Neural crest cell (in vitro differentiated cells): Measurements from ENCODE around the gene BIN2. TPM values are rescaled to one million over a fixed set of nuclear protein-coding genes. Genes with fewer than 3 reads are reported as not detected.

Experiments used
- DNase-seq: peaks from one replicate; pipeline ENCODE4 v3.0.0; 2021; ENCODE audit warnings: low read depth, mixed read lengths, low spot score
- H3K27ac Mint-ChIP-seq: one replicate; pipeline ENCODE4 v1.8.0; 2021; ENCODE audit warnings: mild to moderate bottlenecking, mixed read lengths; ENCODE audit not compliant: unreplicated experiment
- H3K27me3 Mint-ChIP-seq: 2 replicates; pipeline ENCODE4 v1.8.0; 2021; ENCODE audit warnings: low read depth, mild to moderate bottlenecking, mixed read lengths
- H3K36me3 Mint-ChIP-seq: 2 replicates; pipeline ENCODE4 v1.8.0; 2021; ENCODE audit warnings: low read depth, mild to moderate bottlenecking, mixed read lengths
- H3K4me1 Mint-ChIP-seq: 2 replicates; pipeline ENCODE4 v1.8.0; 2021; ENCODE audit warnings: mixed read lengths
- H3K4me3 Mint-ChIP-seq: one replicate; pipeline ENCODE4 v1.8.0; 2021; ENCODE audit warnings: mild to moderate bottlenecking, mixed read lengths
- H3K9me3 Mint-ChIP-seq: 2 replicates; pipeline ENCODE4 v1.8.0; 2021; ENCODE audit warnings: mixed read lengths
- total RNA-seq: library from RNA; stranded (reverse); gene quantifications from 2 replicates; pipeline ENCODE4 v1.2.1, GENCODE V29; 2021
- TF ChIP-seq, protein P1 (sequence below): fragments of 200-600 bp; sonication (generic); conservative IDR thresholded peaks from 2 replicates; pipeline ENCODE4 v1.5.0; 2021; ENCODE audit warnings: antibody characterized with exemption, mild to moderate bottlenecking

Gene BIN2
- total RNA-seq, 1 donor from 2014 or later: not detected

DNA sequence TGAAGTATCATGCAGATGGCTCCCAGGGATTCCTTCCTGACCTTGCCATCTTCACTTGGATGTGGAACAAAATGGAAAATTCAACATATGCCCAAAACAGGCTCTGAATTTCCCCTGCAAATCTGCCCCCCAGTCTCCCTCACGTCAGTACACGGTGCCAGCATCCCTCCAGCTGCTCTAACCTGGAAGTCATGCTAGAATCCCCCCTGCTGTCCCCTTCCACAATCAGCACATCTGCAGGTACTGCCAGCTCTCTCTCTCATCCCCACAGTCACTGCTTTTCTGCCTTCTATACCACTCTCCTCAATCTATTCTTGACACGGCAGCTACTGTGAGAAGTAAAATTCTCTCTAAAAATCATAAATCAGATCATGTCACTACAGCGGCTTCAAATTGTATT lies 45.6 kb upstream of the BIN2 start:
- Mint-ChIP-seq H3K36me3 (no peaks in the 10 kb centered on the region), H3K27ac (no peak overlapping the region), H3K9me3 (no peaks in the 10 kb centered on the region), H3K4me3 (no peak overlapping the region), H3K27me3 (no peaks in the 10 kb centered on the region), H3K4me1 (peaks cover 15% of the 10 kb centered on the region)
- no peak for DNase-seq
- TF ChIP-seq, protein P1, sequence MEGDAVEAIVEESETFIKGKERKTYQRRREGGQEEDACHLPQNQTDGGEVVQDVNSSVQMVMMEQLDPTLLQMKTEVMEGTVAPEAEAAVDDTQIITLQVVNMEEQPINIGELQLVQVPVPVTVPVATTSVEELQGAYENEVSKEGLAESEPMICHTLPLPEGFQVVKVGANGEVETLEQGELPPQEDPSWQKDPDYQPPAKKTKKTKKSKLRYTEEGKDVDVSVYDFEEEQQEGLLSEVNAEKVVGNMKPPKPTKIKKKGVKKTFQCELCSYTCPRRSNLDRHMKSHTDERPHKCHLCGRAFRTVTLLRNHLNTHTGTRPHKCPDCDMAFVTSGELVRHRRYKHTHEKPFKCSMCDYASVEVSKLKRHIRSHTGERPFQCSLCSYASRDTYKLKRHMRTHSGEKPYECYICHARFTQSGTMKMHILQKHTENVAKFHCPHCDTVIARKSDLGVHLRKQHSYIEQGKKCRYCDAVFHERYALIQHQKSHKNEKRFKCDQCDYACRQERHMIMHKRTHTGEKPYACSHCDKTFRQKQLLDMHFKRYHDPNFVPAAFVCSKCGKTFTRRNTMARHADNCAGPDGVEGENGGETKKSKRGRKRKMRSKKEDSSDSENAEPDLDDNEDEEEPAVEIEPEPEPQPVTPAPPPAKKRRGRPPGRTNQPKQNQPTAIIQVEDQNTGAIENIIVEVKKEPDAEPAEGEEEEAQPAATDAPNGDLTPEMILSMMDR: no peak

DNA sequence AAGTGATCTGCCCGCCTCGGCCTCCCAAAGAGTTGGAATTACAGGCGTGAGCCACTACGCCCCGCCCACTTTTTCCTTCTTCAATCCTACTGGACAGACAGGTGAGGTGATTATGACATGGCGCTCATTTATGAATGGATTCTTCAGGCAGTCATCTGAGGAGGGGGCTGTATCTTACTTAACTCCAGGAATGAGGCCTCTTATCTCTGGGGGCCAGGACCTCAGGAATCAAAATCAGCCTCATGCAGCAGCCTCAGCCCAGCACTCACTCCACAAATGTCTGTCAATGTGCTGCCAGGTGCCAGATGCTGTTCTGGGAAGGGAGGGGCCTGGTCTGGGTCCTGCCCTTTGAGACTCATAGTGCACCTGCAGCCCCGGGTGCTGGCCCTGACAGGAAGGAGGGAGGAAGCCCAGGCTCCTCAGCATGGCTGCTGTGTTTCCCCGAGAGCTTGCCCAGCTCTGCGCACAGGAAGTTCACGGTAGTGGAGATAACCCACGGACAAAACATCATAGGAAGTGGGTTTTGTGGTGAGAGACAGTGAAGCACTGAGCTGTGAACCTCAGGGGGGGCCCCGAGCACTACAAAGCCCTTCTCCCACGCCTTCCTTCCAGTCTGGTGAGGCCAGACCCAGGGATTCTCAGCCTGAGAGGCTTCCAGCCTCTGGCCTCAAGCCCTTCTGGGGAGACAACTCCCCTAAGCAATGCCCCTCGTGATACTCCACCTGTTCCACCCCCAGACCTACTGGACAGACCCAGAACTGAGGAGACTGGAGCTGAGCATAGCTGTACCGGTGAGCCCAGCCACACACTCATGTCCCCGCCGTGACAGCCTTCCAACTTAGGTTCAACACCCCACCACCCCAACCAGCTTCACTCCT lies 44.9 kb upstream of the BIN2 start:
- TF ChIP-seq, protein P1: no peak
- Mint-ChIP-seq H3K36me3 (no peaks in the 10 kb centered on the region), H3K4me3 (no peak overlapping the region), H3K27me3 (no peaks in the 10 kb centered on the region), H3K4me1 (peaks cover 15% of the 10 kb centered on the region), H3K27ac (no peak overlapping the region), H3K9me3 (no peaks in the 10 kb centered on the region)
- no peak for DNase-seq

DNA sequence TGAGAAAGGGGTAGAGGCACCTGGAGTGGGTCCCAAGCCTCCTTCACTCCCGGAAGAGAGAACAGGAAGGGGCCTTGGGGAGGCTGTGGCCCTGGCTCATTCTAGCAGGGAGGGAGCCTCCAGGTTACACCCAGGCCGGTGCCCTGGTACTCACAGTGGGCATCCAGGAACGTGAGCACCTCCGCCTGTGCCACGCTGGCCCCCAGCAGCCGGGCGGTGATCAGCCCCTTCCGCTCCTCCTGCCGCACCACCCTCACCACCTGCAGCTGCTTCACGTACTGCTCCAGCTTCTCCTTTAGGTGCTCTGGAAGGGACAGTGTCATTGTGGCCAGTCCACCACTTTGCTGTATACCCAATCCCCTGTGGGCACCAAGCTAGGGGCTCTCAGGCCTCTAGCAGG lies 41.3 kb upstream of the BIN2 start:
- H3K36me3 Mint-ChIP-seq: no peaks in the 10 kb centered on the region
- no peaks in the 10 kb centered on the region for H3K9me3 Mint-ChIP-seq

DNA sequence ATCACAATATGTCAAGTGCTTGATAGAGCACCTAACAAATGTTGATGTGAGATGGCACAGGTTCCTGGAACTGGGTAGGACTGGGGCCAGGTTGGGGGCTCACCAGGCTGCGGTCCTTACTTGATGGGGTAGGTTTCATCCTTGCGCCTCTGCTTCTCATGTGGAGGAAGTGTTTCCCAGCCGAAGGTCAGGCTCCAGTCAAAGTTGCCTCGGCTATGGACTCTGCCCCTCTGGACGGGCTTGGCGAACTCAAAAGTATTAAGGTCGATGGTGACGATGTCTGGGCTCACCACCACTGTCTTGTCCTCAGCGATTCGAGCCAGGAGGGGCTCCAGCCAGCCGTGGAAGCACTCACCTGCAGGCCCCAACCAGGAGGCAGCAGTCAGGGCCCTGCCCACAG lies 40.0 kb upstream of the BIN2 start:
- no peak overlapping the region for H3K4me3 Mint-ChIP-seq
- H3K27me3 Mint-ChIP-seq: no peaks in the 10 kb centered on the region
- no peaks in the 10 kb centered on the region for H3K36me3 Mint-ChIP-seq
- H3K27ac Mint-ChIP-seq: no peak overlapping the region
- DNase-seq: no peak
- H3K4me1 Mint-ChIP-seq: peaks cover 22% of the 10 kb centered on the region
- TF ChIP-seq, protein P1: no peak
- no peaks in the 10 kb centered on the region for H3K9me3 Mint-ChIP-seq

More for the DNA sequence above, 41.3 kb upstream of the BIN2 start:
- Mint-ChIP-seq H3K27ac (no peak overlapping the region), H3K4me3 (no peak overlapping the region), H3K4me1 (peaks cover 27% of the 10 kb centered on the region), H3K27me3 (no peaks in the 10 kb centered on the region)
- TF ChIP-seq, protein P1: no peak
- no peak for DNase-seq

DNA sequence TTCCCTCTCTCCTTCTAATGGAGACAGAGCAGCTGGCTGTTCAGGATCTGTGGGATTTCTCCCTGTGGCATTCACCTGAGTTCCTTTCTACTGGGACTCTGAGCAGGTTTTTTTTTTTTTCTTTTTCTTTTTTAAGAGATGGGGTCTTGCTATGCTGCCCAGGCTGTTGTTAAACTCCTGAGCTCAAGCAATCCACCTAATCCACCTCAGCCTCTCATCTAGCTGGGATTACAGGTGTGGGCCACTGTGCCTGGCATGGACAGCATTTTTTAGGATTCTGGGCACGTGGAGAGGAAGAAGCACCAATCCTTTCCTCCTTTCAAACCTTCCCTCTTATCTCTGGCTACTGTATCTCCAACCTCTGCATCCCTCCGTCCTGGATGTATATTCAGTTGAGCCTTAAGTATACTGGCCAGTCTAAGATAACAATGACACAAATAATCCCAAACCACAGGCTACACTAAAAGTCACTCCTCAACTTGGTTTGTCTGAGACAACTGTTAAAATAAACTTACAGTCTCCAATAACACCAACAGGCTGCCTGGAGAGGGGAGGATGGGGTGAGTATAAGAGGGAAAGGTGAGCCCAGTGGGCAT lies 38.9 kb upstream of the BIN2 start:
- H3K9me3 Mint-ChIP-seq: no peaks in the 10 kb centered on the region
- no peak overlapping the region for H3K27ac Mint-ChIP-seq
- no peaks in the 10 kb centered on the region for H3K36me3 Mint-ChIP-seq
- peaks cover 22% of the 10 kb centered on the region for H3K4me1 Mint-ChIP-seq
- H3K4me3 Mint-ChIP-seq: no peak overlapping the region
- no peak for DNase-seq
- TF ChIP-seq, protein P1: no peak
- H3K27me3 Mint-ChIP-seq: no peaks in the 10 kb centered on the region
